Calu3 (cell line): ENCODE results near the gene PABPN1. TPM values are rescaled to one million over a fixed set of nuclear protein-coding genes. Genes with fewer than 3 reads are reported as not detected.

Experiments
- BruUV-seq: library from RNA; stranded (reverse); fragments of 400-500 nt; replicated peaks from 2 replicates; lab custom pipeline; 2021; lab: Mats Ljungman, UMichigan
- CTCF ChIA-PET: fragments of 300-600 bp; sonication (Branson Sonifier 250); formaldehyde crosslinking; loops from one replicate; lab custom pipeline; 2022; ENCODE audit warnings: antibody characterized with exemption; lab: Charles Lee
- DNase-seq: peaks from one replicate; pipeline ENCODE4 v3.0.0; 2022
- H3K27ac Mint-ChIP-seq: one replicate; pipeline ENCODE4 v1.8.0; 2022; ENCODE audit warnings: mixed read lengths; ENCODE audit not compliant: unreplicated experiment
- H3K27me3 Mint-ChIP-seq: one replicate; pipeline ENCODE4 v1.8.0; 2022; ENCODE audit warnings: mixed read lengths; ENCODE audit not compliant: unreplicated experiment
- H3K36me3 Mint-ChIP-seq: one replicate; pipeline ENCODE4 v1.8.0; 2022; ENCODE audit warnings: mild to moderate bottlenecking, moderate library complexity, mixed read lengths; ENCODE audit not compliant: insufficient read depth, unreplicated experiment
- H3K4me1 Mint-ChIP-seq: one replicate; pipeline ENCODE4 v1.8.0; 2022; ENCODE audit warnings: mild to moderate bottlenecking, low read depth, mixed read lengths; ENCODE audit not compliant: unreplicated experiment
- H3K4me3 Mint-ChIP-seq: one replicate; pipeline ENCODE4 v1.8.0; 2022; ENCODE audit warnings: mild to moderate bottlenecking, low read depth, moderate library complexity, mixed read lengths; ENCODE audit not compliant: unreplicated experiment
- H3K9me3 Mint-ChIP-seq: one replicate; pipeline ENCODE4 v1.8.0; 2022; ENCODE audit warnings: low read depth, mixed read lengths; ENCODE audit not compliant: unreplicated experiment
- intact Hi-C: fragments of 100-400 bp; cut with micrococcal nuclease; formaldehyde crosslinking; loops from one replicate; pipeline ENCODE4 v1.10.0; 2022; ENCODE audit not compliant: unreplicated experiment
- total RNA-seq: library from RNA; stranded (reverse); gene quantifications from 2 replicates; pipeline ENCODE4 v1.2.3, GENCODE V29; 2022
- TF ChIP-seq, protein P1 (sequence below): fragments of 200-600 bp; IDR thresholded peaks from one replicate; pipeline ENCODE4 v1.8.0; 2022; ENCODE audit warnings: antibody characterized with exemption; ENCODE audit not compliant: unreplicated experiment

PABPN1 gene
- total RNA-seq, 1 experiment from 2014 or later, result 181 TPM

DNA sequence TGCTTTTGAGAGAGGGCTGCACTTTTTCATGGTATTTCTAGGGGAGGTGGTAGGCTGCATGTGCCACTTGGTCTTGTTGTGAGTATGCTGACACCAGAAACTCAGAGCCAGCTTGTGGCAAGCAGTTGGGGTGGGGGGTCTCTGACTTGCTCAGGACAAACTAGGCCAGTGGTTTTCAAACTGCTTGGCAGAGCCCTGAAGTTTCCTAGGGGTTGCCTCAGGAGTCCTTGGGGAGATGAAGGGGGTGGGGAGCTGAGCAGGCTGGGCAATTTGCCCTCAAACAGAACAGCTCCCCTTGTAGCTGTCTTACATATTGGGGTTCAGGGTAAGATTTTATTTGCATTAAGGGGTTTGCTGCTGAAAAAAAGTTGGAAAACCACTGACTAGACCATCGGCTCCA is 10.7 kb upstream of the PABPN1 start:
- Mint-ChIP-seq H3K9me3 (no peaks in the 10 kb centered on the region), H3K27ac (no peak overlapping the region), H3K27me3 (no peaks in the 10 kb centered on the region), H3K4me1 (peaks cover 23% of the 10 kb centered on the region), H3K36me3 (peaks cover 35% of the 10 kb centered on the region), H3K4me3 (no peak overlapping the region)
- no TSS peak for BruUV-seq
- intact Hi-C loops, result no loop called here
- CTCF ChIA-PET, result no interaction called here
- TF ChIP-seq, protein P1, sequence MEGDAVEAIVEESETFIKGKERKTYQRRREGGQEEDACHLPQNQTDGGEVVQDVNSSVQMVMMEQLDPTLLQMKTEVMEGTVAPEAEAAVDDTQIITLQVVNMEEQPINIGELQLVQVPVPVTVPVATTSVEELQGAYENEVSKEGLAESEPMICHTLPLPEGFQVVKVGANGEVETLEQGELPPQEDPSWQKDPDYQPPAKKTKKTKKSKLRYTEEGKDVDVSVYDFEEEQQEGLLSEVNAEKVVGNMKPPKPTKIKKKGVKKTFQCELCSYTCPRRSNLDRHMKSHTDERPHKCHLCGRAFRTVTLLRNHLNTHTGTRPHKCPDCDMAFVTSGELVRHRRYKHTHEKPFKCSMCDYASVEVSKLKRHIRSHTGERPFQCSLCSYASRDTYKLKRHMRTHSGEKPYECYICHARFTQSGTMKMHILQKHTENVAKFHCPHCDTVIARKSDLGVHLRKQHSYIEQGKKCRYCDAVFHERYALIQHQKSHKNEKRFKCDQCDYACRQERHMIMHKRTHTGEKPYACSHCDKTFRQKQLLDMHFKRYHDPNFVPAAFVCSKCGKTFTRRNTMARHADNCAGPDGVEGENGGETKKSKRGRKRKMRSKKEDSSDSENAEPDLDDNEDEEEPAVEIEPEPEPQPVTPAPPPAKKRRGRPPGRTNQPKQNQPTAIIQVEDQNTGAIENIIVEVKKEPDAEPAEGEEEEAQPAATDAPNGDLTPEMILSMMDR, result no peak
- no peak for DNase-seq

DNA sequence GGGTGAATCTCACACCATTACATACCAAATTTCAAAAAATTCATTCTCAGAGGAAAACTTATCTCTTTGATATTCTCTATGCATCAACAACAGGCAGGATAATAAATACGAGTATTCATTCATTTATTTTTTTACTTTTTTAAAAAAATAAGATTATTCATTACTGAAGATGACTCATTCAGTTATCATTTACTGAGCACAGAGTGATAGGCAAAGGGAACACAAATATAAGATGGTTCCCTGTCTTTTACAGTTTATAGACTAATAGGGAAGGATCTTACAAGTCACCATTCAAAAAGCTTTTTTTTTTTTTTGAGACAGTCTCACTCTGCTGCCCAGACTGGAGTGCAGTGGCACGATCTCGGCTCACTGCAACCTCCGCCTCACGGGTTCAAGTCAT is 5.0 kb upstream of the PABPN1 start:
- TF ChIP-seq, protein P1, result no peak
- no TSS peak for BruUV-seq
- no peak overlapping the region for H3K27ac Mint-ChIP-seq
- DNase-seq, result no peak
- intact Hi-C loops, result no loop called here
- CTCF ChIA-PET, result no interaction called here
- peaks cover 36% of the 10 kb centered on the region for H3K36me3 Mint-ChIP-seq
- no peaks in the 10 kb centered on the region for H3K27me3 Mint-ChIP-seq
- H3K4me3 Mint-ChIP-seq, result no peak overlapping the region
- no peaks in the 10 kb centered on the region for H3K4me1 Mint-ChIP-seq
- H3K9me3 Mint-ChIP-seq, result no peaks in the 10 kb centered on the region

DNA sequence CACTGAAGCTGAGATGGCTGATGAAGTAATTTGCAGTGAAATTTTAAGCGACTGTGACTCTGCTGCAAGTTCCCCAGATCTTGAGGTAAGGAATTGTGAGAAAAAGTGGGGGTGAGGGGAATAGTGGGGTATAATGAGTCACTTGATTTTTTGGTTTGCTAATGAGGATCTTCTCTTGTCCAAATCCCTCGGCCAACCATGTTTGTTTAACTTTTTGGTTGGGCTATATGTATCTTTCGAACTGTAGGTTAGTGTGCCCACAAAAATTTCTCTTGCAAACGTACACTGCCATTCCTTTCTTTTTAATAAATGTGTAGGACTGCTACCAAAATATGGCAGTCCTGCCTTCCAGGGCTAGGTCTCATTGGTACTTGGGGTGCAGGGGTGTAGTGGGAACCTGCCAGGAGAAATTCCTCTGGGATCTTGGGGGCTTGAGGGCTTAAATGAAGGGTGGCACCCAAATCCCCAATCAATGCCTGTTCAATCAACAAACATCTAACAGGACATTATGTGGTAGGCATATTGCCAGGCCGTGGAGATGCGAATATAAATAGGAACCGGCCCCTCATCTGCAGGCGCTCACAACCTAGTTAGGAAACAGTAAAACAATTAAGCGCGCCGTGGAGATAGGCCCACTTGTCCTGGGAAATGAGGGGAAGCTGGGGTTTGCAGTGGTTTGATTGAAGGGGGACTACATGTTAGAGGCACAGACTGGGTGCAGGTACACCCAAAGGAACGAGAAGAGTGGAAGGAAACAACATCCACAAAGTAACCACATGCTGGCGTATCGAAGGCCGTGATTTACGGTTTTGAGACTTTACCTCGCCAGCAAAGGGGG is 1.3 kb upstream of the PABPN1 start:
- CTCF ChIA-PET, result interaction anchor here (0.7 to 2.7 kb wide), 4 partner anchors 14 to 199 kb away, joined by 6 to 12 read pairs (median 8); partner anchors contain the start of gene BCL2L2
- BruUV-seq, result no TSS peak

More for the DNA sequence above, 1.3 kb upstream of the PABPN1 start:
- TF ChIP-seq, protein P1, result no peak
- Mint-ChIP-seq H3K4me3 (peak overlapping the region; percentile 92), H3K36me3 (peaks cover 69% of the 10 kb centered on the region), H3K4me1 (peaks cover 11% of the 10 kb centered on the region), H3K9me3 (no peaks in the 10 kb centered on the region), H3K27me3 (no peaks in the 10 kb centered on the region), H3K27ac (peak overlapping the region; percentile 92)
- no peak for DNase-seq
- intact Hi-C loops, result loop anchor here (10.0 kb wide), 1 partner anchor 235 kb away; the partner anchor contains the start of genes THTPA and ZFHX2
